Esophagus squamous epithelium (tissue), 5 donors: Measurements from ENCODE around the gene IFNA16. TPM values are rescaled to one million over a fixed set of nuclear protein-coding genes. Genes with fewer than 3 reads are reported as not detected.
A peak's percentile ranks its signal among the peaks of the same experiment; 100 is the strongest.
"Not testable (repeated sequence)": the region's sequence is repeated elsewhere in the genome, so short reads cannot be mapped to it uniquely, and the experiment has no call there.

Source experiments
- DNase-seq: peaks from one replicate; lab custom pipeline; 2025; lab: John Stamatoyannopoulos, UW
- H3K27ac ChIP-seq, 4 donors: fragments of 200-600 bp; sonication (generic); one replicate each; pipeline ENCODE4 v1.5.1; 2016 to 2019; ENCODE audit warnings: mild to moderate bottlenecking in 1 of 4
- H3K27me3 ChIP-seq, 4 donors: fragments of 200-600 bp; sonication (generic); 1 replicate in 3 of 4; 2 replicates in 1 of 4; pipeline versions ENCODE4 v1.5.1 to v1.6.0; 2017 to 2021; ENCODE audit warnings: antibody characterized with exemption in 1 of 4
- H3K36me3 ChIP-seq, 3 donors: fragments of 200-600 bp; sonication (generic); one replicate each; pipeline ENCODE4 v1.5.1; 2016 to 2019
- H3K4me1 ChIP-seq, 3 donors: fragments of 200-600 bp; sonication (generic); one replicate each; pipeline ENCODE4 v1.5.1; 2017 to 2019
- H3K4me3 ChIP-seq, 4 donors: fragments of 200-600 bp; sonication (generic); 1 replicate in 3 of 4; 2 replicates in 1 of 4; pipeline ENCODE4 v1.5.1; 2016 to 2019; ENCODE audit warnings: mild to moderate bottlenecking in 2 of 4, moderate library complexity in 1 of 4
- H3K9me3 ChIP-seq, 3 donors: fragments of 200-600 bp; sonication (generic); one replicate each; pipeline ENCODE4 v1.5.1; 2016 to 2019
- CTCF ChIP-seq, 6 experiments: fragments of 450-650 bp in 4 of 6; fragments of 200-600 bp in 2 of 6; sonication (generic) in 2 of 6; IDR thresholded peaks; one replicate each; pipeline ENCODE4 v1.5.1; 2016 to 2019; ENCODE audit warnings: antibody characterized with exemption in 6 of 6, mild to moderate bottlenecking in 4 of 6, moderate library complexity in 4 of 6
- POLR2A ChIP-seq, 4 donors: fragments of 450-650 bp; IDR thresholded peaks; one replicate each; pipeline ENCODE4 v1.6.1; 2017; ENCODE audit warnings: antibody characterized with exemption in 4 of 4, mild to moderate bottlenecking in 4 of 4, moderate library complexity in 3 of 4
- WGBS, 2 donors: methylation state at CpG; one replicate each; pipeline ENCODE4 v1.1.5; 2018; 5-methylcytosine and 5-hydroxymethylcytosine counted together
- intact Hi-C: fragments of 100-400 bp; cut with DNase I; formaldehyde crosslinking; loops from one replicate; pipeline ENCODE4 v1.15.0; 2022
- total RNA-seq, 4 donors: library from RNA; depleted of rRNA; stranded (reverse); fragments of >200 nt; gene quantifications; one replicate each; pipeline ENCODE4 v1.1.0, GENCODE V29; 2016
- donor health status: DM: yes; HTN: yes; CAD: no.

Gene IFNA16
- total RNA-seq, 4 donors from 2014 or later: not detected

- intact Hi-C loops: loop anchor here (10.0 kb wide), 1 partner anchor 544 kb away; no protein-coding TSS in a partner anchor
- Histone ChIP-seq H3K36me3 (no peaks in the 10 kb centered on the region), H3K4me3 (no peak overlapping the region), H3K27me3 (peaks cover 0 to 16% (median 1%) of the 10 kb centered on the region in 4 donors), H3K9me3 (no peaks in the 10 kb centered on the region), H3K27ac (no peak overlapping the region), H3K4me1 (peaks cover 0 to 10% (median 4%) of the 10 kb centered on the region in 3 donors)
- DNase-seq: no peak
- 42 to 47% methylated on average over 1 of the region's 1 CpG for WGBS, 2 donors
- TF ChIP-seq POLR2A (IDR thresholded peaks at IDR 0.05) (no peak), CTCF (IDR thresholded peaks at IDR 0.05) (no peak)
Measured at GRCh38 chr9:21251190-21251589, 34.1 kb upstream of the IFNA16 start.

GRCh38 chr9:21244836-21245235 lies 27.7 kb upstream of the IFNA16 start:
- Histone ChIP-seq H3K36me3 (no peaks in the 10 kb centered on the region), H3K4me1 (no peaks in the 10 kb centered on the region), H3K27ac (no peak overlapping the region), H3K4me3 (no peak overlapping the region), H3K27me3 (peaks cover 0 to 7% (median 1%) of the 10 kb centered on the region in 4 donors), H3K9me3 (no peaks in the 10 kb centered on the region)
- DNase-seq: no peak
- 27 to 53% methylated on average over 1 to 2 of the region's 2 CpGs for WGBS, 2 donors
- TF ChIP-seq POLR2A (IDR thresholded peaks at IDR 0.05): no peak
- no peak for TF ChIP-seq CTCF (IDR thresholded peaks at IDR 0.05)
- intact Hi-C loops: no loop called here

GRCh38 chr9:21239911-21240310 lies 22.8 kb upstream of the IFNA16 start, which contains the start of gene IFNA14:
Gene IFNA14 (minus strand): TSS chr9:21240005. CDS start chr9:21239935, 70 bp downstream.
- no peak for DNase-seq
- TF ChIP-seq POLR2A (IDR thresholded peaks at IDR 0.05) (no peak), CTCF (IDR thresholded peaks at IDR 0.05) (no peak)
- H3K27me3 ChIP-seq: peaks cover 0 to 4% (median 0%) of the 10 kb centered on the region in 4 donors
- no peak within 1 kb of the TSS for H3K4me3 ChIP-seq
- intact Hi-C loops: no loop called here
- H3K9me3 ChIP-seq: no peaks in the 10 kb centered on the region
- WGBS, 2 donors: 74 to 80% methylated on average over 2 of the region's 2 CpGs
- H3K36me3 ChIP-seq: no peaks in the 10 kb centered on the region
- H3K4me1 ChIP-seq: no peaks in the 10 kb centered on the region
- no peak within 1 kb of the TSS for H3K27ac ChIP-seq

- 7 to 26% methylated on average over 1 of the region's 1 CpG for WGBS, 2 donors
- intact Hi-C loops, H3K4me1 ChIP-seq, DNase-seq, H3K4me3 ChIP-seq, H3K36me3 ChIP-seq, H3K9me3 ChIP-seq, H3K27me3 ChIP-seq, H3K27ac ChIP-seq: not testable (repeated sequence)
Measured at GRCh38 chr9:21236360-21236714, 19.2 kb upstream of the IFNA16 start.

- H3K9me3 ChIP-seq, DNase-seq, H3K4me3 ChIP-seq, H3K36me3 ChIP-seq, H3K27me3 ChIP-seq, H3K27ac ChIP-seq, H3K4me1 ChIP-seq, intact Hi-C loops: not testable (repeated sequence)
- 28 to 30% methylated on average over 8 of the region's 8 CpGs for WGBS, 2 donors
- peak in 4 of 6 experiments; percentile 25 to 56 (median 42) for TF ChIP-seq CTCF (IDR thresholded peaks at IDR 0.05)
Measured at GRCh38 chr9:21235468-21236359, 18.6 kb upstream of the IFNA16 start.
